Mucosa of stomach (tissue), 1 donor: ENCODE measurements around the gene GDNF.
"Not testable (repeated sequence)": the region's sequence is repeated elsewhere in the genome, so short reads cannot be mapped to it uniquely, and the experiment has no call there.

Experiments
- H3K27me3 ChIP-seq: one replicate; pipeline ENCODE4 v1.7.0; 2013; ENCODE audit warnings: mild to moderate bottlenecking, low read length; ENCODE audit not compliant: control insufficient read depth, insufficient read depth
- H3K36me3 ChIP-seq: one replicate; pipeline ENCODE4 v1.7.0; 2013; ENCODE audit warnings: low read length; ENCODE audit not compliant: control insufficient read depth, insufficient read depth
- H3K4me1 ChIP-seq: one replicate; pipeline ENCODE4 v1.7.0; 2013; ENCODE audit warnings: mild to moderate bottlenecking, low read length; ENCODE audit not compliant: control insufficient read depth, insufficient read depth
- H3K4me3 ChIP-seq: one replicate; pipeline ENCODE4 v1.7.0; 2013; ENCODE audit warnings: low read length
- H3K9ac ChIP-seq: one replicate; pipeline ENCODE4 v1.7.0; 2013; ENCODE audit warnings: mild to moderate bottlenecking, low read length, moderate library complexity
- H3K9me3 ChIP-seq: one replicate; pipeline ENCODE4 v1.7.0; 2013; ENCODE audit warnings: mild to moderate bottlenecking, low read length, moderate library complexity; ENCODE audit not compliant: control insufficient read depth
- donor health status: Pancreatic carcinoma.

GDNF gene

DNA sequence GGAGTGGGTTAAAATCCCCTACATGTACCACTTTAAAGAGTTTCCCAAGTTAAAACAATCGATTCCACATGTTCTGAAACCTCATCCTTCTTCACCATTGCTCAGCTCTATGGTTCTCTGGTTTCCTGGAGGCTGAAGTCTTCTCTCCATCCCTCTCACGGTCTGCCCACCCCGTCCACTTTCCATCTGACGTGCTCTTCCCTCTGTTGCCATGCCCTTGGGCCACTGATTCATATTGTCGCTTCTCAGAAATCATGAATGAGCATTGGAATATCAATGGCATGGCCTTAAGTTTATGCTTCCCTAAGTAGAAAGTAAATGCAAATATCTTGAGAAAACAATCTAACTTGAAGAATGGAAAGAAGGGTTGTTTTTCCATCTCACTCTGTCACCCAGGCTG, 30.9 kb downstream of the GDNF start:
- no peak overlapping the region for H3K4me3 ChIP-seq
- no peaks in the 10 kb centered on the region for H3K36me3 ChIP-seq
- H3K9me3 ChIP-seq, result no peaks in the 10 kb centered on the region
- no peaks in the 10 kb centered on the region for H3K4me1 ChIP-seq
- H3K9ac ChIP-seq, result no peak overlapping the region
- no peaks in the 10 kb centered on the region for H3K27me3 ChIP-seq

DNA sequence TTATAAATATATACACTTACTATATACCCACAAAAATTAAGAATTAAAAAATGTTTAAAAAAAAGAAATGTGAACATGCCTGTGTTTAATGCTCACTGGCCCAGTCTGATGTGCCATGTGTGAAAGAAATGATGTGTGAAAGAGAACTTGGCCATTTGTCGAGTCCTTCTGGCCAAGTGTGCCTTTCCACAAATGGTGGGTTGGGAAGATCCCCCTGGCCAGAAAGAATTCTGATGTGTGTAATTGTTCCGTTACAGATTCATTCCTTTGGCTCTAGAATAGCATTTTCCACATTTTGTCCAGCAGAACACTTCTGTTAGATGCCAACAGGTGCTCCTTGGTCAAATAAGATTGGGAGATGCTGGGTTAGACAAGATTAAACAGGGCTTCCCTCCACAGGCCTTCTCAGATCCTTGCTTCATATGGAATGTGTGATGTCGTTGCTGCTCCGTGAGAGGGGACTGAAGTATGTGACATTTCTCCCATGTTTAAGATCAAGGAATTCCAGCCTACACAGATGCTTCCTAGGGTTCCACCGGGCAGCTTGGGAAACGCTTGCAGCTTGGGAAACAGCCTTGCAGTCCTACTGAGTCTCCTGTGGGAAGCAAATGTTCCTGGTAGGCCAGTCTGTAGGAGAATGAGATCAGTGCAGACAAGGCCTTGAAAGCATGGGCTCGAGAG, 32.1 kb downstream of the GDNF start:
- Histone ChIP-seq H3K9ac (no peak overlapping the region), H3K36me3 (no peaks in the 10 kb centered on the region), H3K4me3 (no peak overlapping the region), H3K4me1 (no peaks in the 10 kb centered on the region), H3K27me3 (no peaks in the 10 kb centered on the region), H3K9me3 (no peaks in the 10 kb centered on the region)

DNA sequence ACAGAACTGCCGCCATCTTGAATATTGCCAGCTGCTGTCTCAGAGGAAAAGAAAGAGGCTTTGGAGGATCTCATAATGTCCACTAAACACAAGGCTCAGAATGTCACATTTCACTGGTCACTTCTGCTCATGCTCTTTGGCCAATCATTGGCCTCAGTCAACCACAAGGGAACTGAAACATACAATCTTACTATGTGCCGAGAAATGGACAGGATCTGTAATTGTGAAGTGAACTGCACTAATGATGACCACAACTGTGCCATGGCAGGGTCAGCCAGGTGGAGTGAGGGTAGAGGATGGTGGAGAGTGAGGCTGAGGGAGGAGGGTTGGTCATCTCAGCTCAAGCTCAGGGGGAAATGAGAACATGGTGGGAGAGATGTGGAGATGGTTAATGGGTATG, 32.8 kb downstream of the GDNF start:
- no peaks in the 10 kb centered on the region for H3K9me3 ChIP-seq
- H3K4me1 ChIP-seq, result no peaks in the 10 kb centered on the region
- no peak overlapping the region for H3K4me3 ChIP-seq

DNA sequence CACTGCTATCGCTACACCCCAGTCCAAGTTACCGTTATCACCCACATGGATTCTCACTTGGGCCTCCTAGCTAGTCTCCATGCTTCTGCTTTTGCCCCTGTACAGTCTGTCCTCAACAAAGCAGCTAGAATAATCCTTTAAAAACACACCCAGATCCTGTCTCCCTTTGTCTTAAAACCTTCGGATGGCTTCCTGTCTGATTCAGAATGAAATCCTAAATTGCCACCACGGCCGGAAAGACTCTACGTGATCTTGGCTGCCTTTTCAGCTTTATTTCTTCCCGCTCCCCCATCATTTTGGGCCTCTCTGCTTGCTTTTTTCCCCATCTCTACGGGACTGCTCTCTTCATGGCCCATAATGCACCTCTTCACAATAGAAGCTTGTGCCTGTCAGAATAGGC, 33.4 kb downstream of the GDNF start:
- no peak overlapping the region for H3K9ac ChIP-seq
- no peaks in the 10 kb centered on the region for H3K36me3 ChIP-seq
- no peaks in the 10 kb centered on the region for H3K9me3 ChIP-seq
- no peaks in the 10 kb centered on the region for H3K4me1 ChIP-seq
- H3K27me3 ChIP-seq, result no peaks in the 10 kb centered on the region
- no peak overlapping the region for H3K4me3 ChIP-seq

More for the DNA sequence above, 32.8 kb downstream of the GDNF start:
- Histone ChIP-seq H3K9ac (no peak overlapping the region), H3K36me3 (no peaks in the 10 kb centered on the region), H3K27me3 (no peaks in the 10 kb centered on the region)

DNA sequence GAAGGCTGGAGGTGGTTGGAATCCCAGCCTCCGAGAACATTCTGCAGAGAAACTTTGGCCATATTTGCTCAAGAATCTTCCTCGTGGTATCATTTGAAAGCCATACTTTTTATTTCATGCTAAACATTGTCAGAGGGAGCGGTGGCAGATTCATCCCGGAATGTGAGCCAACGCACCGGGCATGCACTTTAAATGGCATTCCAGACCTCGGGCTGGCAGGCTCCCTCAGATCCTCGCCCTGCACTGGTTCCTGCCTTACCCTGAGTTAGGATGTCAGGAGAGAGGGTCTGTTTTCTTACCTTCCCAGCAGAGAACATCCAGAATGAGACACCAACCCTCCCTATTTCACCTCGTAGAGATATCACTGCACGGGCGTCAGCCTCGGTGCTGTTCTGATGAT, 33.8 kb downstream of the GDNF start:
- H3K27me3 ChIP-seq, result no peaks in the 10 kb centered on the region
- no peaks in the 10 kb centered on the region for H3K36me3 ChIP-seq
- H3K4me3 ChIP-seq, result no peak overlapping the region
- H3K9me3 ChIP-seq, result no peaks in the 10 kb centered on the region
- H3K9ac ChIP-seq, result no peak overlapping the region
- H3K4me1 ChIP-seq, result no peaks in the 10 kb centered on the region

DNA sequence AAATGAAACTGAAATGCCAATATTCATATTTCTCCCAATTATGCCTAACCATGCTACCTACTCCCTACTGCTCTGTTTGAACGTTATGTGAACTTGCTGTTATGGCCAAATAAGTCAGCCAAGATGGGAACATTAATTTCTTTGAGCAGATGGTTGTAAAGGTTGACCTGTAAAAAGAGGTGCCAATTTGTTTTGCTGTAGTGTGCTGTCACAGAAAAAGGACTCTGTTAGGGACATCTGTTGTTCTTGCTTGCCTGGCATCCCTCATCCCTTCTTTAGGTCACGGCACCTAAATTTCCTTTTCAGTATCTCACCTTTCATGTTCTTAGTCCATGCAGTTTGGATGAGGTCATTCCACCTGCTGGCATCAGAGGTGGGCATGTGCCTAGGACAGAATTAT, 35.4 kb downstream of the GDNF start:
- no peak overlapping the region for H3K4me3 ChIP-seq

DNA sequence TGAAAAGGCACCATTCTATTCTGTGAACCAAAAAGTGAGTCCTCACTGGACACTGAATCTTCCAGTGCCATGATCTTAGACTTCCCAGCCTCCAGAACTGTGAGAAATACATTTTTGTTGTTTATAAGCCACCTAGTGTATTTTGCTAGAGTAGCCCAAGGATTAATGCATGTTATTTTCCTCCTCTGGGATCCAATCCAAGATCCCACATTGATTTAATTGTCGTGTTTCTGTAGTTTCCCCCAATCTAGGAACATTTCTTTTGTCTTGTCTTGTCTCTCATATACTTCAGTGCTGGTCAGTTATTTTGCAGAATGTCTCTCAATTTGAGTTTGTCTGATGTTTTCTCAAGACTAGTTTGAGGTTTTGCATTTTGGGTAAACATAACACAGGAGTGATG, 36.4 kb downstream of the GDNF start:
- H3K4me1 ChIP-seq, result no peaks in the 10 kb centered on the region

More for the DNA sequence above, 35.4 kb downstream of the GDNF start:
- no peaks in the 10 kb centered on the region for H3K4me1 ChIP-seq
- H3K9ac ChIP-seq, result no peak overlapping the region
- no peaks in the 10 kb centered on the region for H3K9me3 ChIP-seq
- H3K36me3 ChIP-seq, result no peaks in the 10 kb centered on the region
- no peaks in the 10 kb centered on the region for H3K27me3 ChIP-seq

DNA sequence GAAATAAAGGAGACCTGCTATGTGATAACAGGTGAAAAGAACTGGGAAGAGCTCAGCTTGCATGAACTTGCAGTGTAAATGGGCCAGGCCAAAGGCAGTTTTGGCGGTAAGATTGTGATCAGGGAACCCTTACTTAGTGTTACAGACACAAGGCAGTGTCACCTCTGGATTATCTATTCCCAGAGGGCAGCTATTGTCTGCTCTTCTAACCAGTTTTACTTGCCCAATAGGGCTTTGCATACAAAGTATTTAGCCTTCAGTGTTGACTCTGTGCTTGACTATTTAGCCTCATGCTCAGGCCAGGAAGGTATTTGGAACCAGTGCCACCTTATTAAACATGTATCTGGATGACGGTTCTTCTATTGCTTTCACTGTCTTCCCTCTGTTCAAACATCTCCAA, 38.3 kb downstream of the GDNF start:
- Histone ChIP-seq H3K4me3 (no peak overlapping the region), H3K9ac (no peak overlapping the region), H3K9me3 (no peaks in the 10 kb centered on the region), H3K27me3 (no peaks in the 10 kb centered on the region), H3K36me3 (no peaks in the 10 kb centered on the region), H3K4me1 (no peaks in the 10 kb centered on the region)

More for the DNA sequence above, 36.4 kb downstream of the GDNF start:
- Histone ChIP-seq H3K4me3 (no peak overlapping the region), H3K9ac (no peak overlapping the region), H3K9me3 (no peaks in the 10 kb centered on the region), H3K36me3 (no peaks in the 10 kb centered on the region), H3K27me3 (no peaks in the 10 kb centered on the region)

DNA sequence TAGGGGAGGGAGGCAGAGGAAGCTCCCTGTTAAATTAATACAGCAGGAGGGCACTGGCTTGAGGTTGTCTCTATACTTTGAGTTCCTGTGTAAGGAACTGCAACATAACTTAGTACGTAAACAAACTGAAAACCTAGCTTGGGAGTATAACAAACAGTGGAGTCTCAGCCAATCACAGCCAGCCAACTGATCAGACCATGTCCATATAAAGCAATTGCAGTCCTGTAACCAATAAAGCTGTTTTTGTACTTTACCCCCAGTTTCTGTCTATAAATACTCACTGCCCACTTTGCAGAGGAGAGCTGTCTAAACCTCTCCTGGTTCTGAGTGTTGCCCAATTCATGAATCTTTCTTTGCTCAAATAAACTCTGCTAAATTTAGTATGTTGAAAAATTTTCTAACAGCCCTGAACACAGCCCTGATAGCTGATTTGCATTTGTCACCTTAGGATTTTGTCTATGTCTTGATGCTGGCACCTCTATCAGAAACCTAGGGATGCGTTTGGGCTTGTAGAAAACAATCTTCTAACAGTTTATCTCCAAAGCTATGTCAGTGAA, 39.9 kb downstream of the GDNF start:
- no peaks in the 10 kb centered on the region for H3K27me3 ChIP-seq
- no peaks in the 10 kb centered on the region for H3K4me1 ChIP-seq
- no peaks in the 10 kb centered on the region for H3K9me3 ChIP-seq
- no peaks in the 10 kb centered on the region for H3K36me3 ChIP-seq
- no peak overlapping the region for H3K4me3 ChIP-seq
- no peak overlapping the region for H3K9ac ChIP-seq

DNA sequence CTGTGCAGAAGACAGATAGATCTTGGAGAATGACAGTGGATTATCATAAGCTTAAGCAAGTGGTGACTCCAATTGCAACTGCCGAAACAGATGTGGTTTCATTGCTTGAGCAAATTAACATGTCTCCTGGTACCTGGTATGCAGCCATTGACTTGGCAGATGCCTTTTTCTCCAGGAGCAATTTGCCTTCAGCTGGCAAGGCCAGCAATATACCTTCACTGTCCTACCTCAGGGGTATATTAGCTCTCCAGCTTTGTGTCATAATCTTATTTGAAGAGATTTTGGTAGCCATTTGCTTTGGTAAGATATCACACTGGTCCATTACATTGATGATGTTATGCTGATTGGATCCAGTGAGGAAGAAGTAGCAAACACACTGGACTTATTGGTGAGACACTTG, 43.4 kb downstream of the GDNF start:
- not testable (repeated sequence) for H3K4me3 ChIP-seq, H3K27me3 ChIP-seq

DNA sequence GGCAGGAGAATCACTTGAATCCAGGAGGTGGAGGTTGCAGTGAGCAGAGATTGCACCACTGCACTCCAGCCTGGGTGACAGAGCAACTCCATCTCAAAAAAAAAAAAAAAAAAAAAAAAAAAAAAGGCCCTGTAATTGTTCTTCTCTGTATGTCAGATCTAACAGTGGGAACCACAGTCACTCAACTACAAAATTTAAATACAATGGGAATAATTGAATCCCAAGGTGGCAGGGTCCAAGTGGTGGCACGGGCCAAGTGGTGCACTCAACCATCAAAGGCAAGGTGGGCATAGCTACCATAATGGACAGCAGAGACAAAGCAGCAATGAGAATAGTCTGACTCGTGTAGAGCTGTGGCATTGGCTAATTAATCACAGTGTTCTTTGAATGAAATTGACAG, 44.5 kb downstream of the GDNF start:
- H3K9me3 ChIP-seq, H3K27me3 ChIP-seq, H3K9ac ChIP-seq, H3K36me3 ChIP-seq, H3K4me1 ChIP-seq, H3K4me3 ChIP-seq: not testable (repeated sequence)

More for the DNA sequence above, 43.4 kb downstream of the GDNF start:
- H3K36me3 ChIP-seq, H3K4me1 ChIP-seq, H3K9ac ChIP-seq, H3K9me3 ChIP-seq: not testable (repeated sequence)

DNA sequence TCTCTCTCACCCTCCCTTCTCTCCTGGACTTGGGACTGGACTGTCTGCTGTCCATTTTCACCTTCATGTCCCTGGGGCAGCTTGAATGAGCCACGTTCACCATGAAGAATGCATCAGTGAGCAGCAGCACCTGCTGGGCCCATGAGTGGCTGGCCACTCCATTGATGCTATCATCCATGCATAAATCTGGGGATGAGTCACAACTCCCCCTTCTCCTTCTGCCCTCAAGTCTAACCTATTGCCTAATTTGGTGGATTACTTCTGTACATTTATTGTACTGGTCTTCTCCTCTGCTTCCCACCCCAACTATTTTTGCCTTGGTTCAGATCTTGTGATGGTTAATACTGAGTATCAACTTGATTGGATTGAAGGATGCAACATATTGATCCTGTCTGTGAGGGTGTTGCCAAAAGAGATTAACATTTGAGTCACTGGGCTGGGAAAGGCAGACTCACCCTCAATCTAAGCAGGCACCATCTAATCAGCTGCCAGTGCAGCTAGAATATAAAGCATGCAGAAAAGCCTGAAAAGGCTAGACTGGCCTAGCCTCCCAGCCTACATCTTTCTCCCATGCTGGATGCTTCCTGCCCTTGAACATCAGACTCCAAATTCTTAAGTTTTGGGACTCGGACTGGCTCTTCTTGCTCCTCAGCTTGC, 46.7 kb downstream of the GDNF start:
- H3K9ac ChIP-seq, result no peak overlapping the region
- H3K4me1 ChIP-seq, result no peaks in the 10 kb centered on the region
- H3K4me3 ChIP-seq, result no peak overlapping the region
- no peaks in the 10 kb centered on the region for H3K36me3 ChIP-seq
- H3K27me3 ChIP-seq, result no peaks in the 10 kb centered on the region
- H3K9me3 ChIP-seq, result no peaks in the 10 kb centered on the region
